MCF 10A (cell line): ENCODE results near the gene VRK3. TPM values are rescaled to one million over a fixed set of nuclear protein-coding genes. Genes with fewer than 3 reads are reported as not detected.
A peak's percentile ranks its signal among the peaks of the same experiment; 100 is the strongest.
"Not testable (repeated sequence)": the region's sequence is repeated elsewhere in the genome, so short reads cannot be mapped to it uniquely, and the experiment has no call there.

Experiments used
- Bru-seq: library from RNA; stranded (reverse); fragments of 400-500 nt; gene quantifications from one replicate; lab custom pipeline; 2021; lab: Mats Ljungman, UMichigan
- BruChase-seq, 2 experiments: library from RNA; stranded (reverse); fragments of 400-500 nt; gene quantifications; one replicate each; lab custom pipeline; 2021; lab: Mats Ljungman, UMichigan
- BruUV-seq: library from RNA; stranded (reverse); fragments of 400-500 nt; replicated peaks from 2 replicates; lab custom pipeline; 2021; lab: Mats Ljungman, UMichigan
- CTCF ChIA-PET: fragments of 300-600 bp; sonication (Branson Sonifier 250); formaldehyde crosslinking; extraction: SDS; loops from one replicate; lab custom pipeline; 2021; ENCODE audit warnings: antibody characterized with exemption, inconsistent platforms; lab: Yijun Ruan, JAX
- POLR2A ChIA-PET: fragments of 300-600, 350-650 bp; sonication (Branson Sonifier 250); formaldehyde crosslinking; extraction: SDS; loops from one replicate; lab custom pipeline; 2020; ENCODE audit warnings: antibody characterized with exemption, inconsistent platforms; lab: Yijun Ruan, JAX
- DNase-seq: peaks from one replicate; pipeline ENCODE4 v3.0.0-alpha.2; 2018; ENCODE audit not compliant: unreplicated experiment
- H3K27ac Mint-ChIP-seq: one replicate; pipeline ENCODE4 v1.8.0; 2022; ENCODE audit warnings: mild to moderate bottlenecking, low read depth, mixed read lengths; ENCODE audit not compliant: unreplicated experiment
- H3K27me3 Mint-ChIP-seq: one replicate; pipeline ENCODE4 v1.8.0; 2022; ENCODE audit warnings: mixed read lengths; ENCODE audit not compliant: insufficient read depth, unreplicated experiment
- H3K36me3 Mint-ChIP-seq: one replicate; pipeline ENCODE4 v1.8.0; 2022; ENCODE audit warnings: mild to moderate bottlenecking, moderate library complexity, mixed read lengths; ENCODE audit not compliant: insufficient read depth, unreplicated experiment
- H3K4me1 Mint-ChIP-seq: one replicate; pipeline ENCODE4 v1.8.0; 2022; ENCODE audit warnings: mixed read lengths; ENCODE audit not compliant: insufficient read depth, unreplicated experiment
- H3K4me3 Mint-ChIP-seq: one replicate; pipeline ENCODE4 v1.8.0; 2022; ENCODE audit warnings: mild to moderate bottlenecking, moderate library complexity, mixed read lengths; ENCODE audit not compliant: unreplicated experiment
- H3K9me3 Mint-ChIP-seq: one replicate; pipeline ENCODE4 v1.8.0; 2022; ENCODE audit warnings: mixed read lengths; ENCODE audit not compliant: unreplicated experiment
- CTCF ChIP-seq: fragments of 200-600 bp; IDR thresholded peaks from one replicate; pipeline ENCODE4 v1.8.0; 2022; ENCODE audit warnings: antibody characterized with exemption, mild to moderate bottlenecking; ENCODE audit not compliant: unreplicated experiment
- intact Hi-C: fragments of 100-400 bp; cut with micrococcal nuclease; formaldehyde crosslinking; loops from 2 replicates; pipeline ENCODE4 v1.14.1; 2022
- long read RNA-seq: library from polyadenylated mRNA; stranded (forward); transcript quantifications from one replicate; pipeline ENCODE4 v2.0.0, GENCODE V29; 2022
- total RNA-seq: library from RNA; stranded (reverse); gene quantifications from 2 replicates; pipeline ENCODE4 v1.2.3, GENCODE V29; 2022

VRK3 gene
- 24.7 and 32.8 TPM in 2 replicates for total RNA-seq
- Bru-seq, nascent RNA = percentile 60 among the genes with signal in this experiment
- percentile 61 among the genes with signal in this experiment for BruChase-seq, experiment 1, labeled RNA remaining after a 6-hour chase
- percentile 61 among the genes with signal in this experiment for BruChase-seq, experiment 2, labeled RNA remaining after a 2-hour chase
- long read RNA-seq, transcript VRK3-217 (15 exons, 2,126 nt) = major isoform, 19 of 55 reads
- long read RNA-seq, partial matches to known transcripts = 18 of 55 reads
- long read RNA-seq, other reads (novel, unspliced or antisense) = 11 of 55 reads

GRCh38 chr19:50025022-50025793 lies at the start of gene VRK3:
Gene VRK3, minus strand, starts transcription at chr19:50025372. Its CDS starts 9,210 bp downstream, at chr19:50016162.
- Mint-ChIP-seq H3K9me3 (no peaks in the 10 kb centered on the region), H3K27me3 (no peaks in the 10 kb centered on the region), H3K36me3 (peaks cover 18% of the 10 kb centered on the region)

GRCh38 chr19:50068382-50068781 lies 43.2 kb upstream of the VRK3 start:
- H3K4me1 Mint-ChIP-seq, BruUV-seq, intact Hi-C loops, H3K36me3 Mint-ChIP-seq, H3K4me3 Mint-ChIP-seq, DNase-seq, POLR2A ChIA-PET, H3K27ac Mint-ChIP-seq, H3K27me3 Mint-ChIP-seq: not testable (repeated sequence)
- CTCF ChIA-PET = interaction anchor here (0.6 kb wide), 1 partner anchor 1026 kb away, joined by 4 read pairs; no protein-coding TSS in a partner anchor
- peaks cover 22% of the 10 kb centered on the region for H3K9me3 Mint-ChIP-seq

More at GRCh38 chr19:50025022-50025793, at the start of gene VRK3:
- Mint-ChIP-seq H3K4me1 (peaks cover 11% of the 10 kb centered on the region), H3K27ac (peak within 1 kb of the TSS; percentile 100), H3K4me3 (peak within 1 kb of the TSS; percentile 94)
- DNase-seq = peak; percentile 100
- intact Hi-C loops = loop anchor here (2.0 kb wide), 1 partner anchor 88 kb away; no protein-coding TSS in a partner anchor
- BruUV-seq = TSS peak; percentile 75
- ChIA-PET POLR2A (interaction anchor here (0.6 to 3.4 kb wide), 11 partner anchors 12 to 175 kb away, joined by 3 to 19 read pairs (median 5); partner anchors contain the start of genes AKT1S1, ATF5, NUP62 and PTOV1), CTCF (interaction anchor here (0.6 to 1.4 kb wide), 4 partner anchors 41 to 207 kb away, joined by 3 to 4 read pairs (median 4); no protein-coding TSS in a partner anchor)
- TF ChIP-seq CTCF = peak; percentile 15

DNA sequence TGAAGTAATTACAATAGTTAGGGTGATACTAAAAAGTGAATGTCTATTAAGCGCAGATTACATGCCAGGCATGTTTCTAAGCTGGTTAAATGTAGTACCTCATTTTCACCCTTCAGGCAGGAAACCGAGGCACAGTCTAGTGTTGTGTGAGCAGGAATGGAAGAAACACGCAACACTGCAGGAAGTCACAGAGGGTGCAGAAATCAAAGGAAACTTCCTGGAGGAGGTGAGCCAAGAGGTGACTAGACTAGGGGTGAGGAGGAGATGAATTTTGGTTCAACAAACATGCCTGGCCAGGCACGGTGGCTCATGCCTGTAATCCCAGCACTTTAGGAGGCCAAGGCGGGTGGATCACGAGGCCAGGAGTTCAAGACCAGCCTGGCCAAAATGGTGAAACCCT lies 42.4 kb upstream of the VRK3 start:
- CTCF ChIA-PET = no interaction called here
- POLR2A ChIA-PET = interaction anchor here (0.6 kb wide), 1 partner anchor 76 kb away, joined by 3 read pairs; no protein-coding TSS in a partner anchor
- Mint-ChIP-seq H3K4me1 (no peaks in the 10 kb centered on the region), H3K36me3 (no peaks in the 10 kb centered on the region), H3K9me3 (peaks cover 22% of the 10 kb centered on the region), H3K4me3 (no peak overlapping the region), H3K27ac (no peak overlapping the region), H3K27me3 (no peaks in the 10 kb centered on the region)
- no TSS peak for BruUV-seq
- intact Hi-C loops = no loop called here
- no peak for TF ChIP-seq CTCF
- DNase-seq = no peak

DNA sequence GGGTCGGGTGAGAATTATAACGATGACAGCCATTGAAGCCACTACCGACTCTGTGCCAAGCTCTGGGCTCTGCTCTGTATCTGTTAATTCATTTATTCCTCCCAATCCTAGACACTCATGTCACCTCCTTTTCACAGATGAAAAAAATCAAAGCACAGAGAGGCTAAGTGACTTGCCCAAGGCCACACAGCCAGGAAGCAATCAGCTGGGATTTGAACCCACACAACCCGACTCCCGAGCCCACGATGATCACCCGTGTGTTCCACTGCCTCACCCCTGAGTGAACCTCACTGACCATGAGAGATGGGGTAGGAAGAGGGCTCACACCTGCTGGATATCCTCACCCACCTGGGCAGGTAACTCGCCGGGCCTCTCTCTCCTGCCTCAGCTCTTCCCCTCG lies 40.8 kb upstream of the VRK3 start:
- H3K36me3 Mint-ChIP-seq = no peaks in the 10 kb centered on the region
- POLR2A ChIA-PET = no interaction called here
- no peak overlapping the region for H3K4me3 Mint-ChIP-seq
- CTCF ChIA-PET = no interaction called here
- H3K27me3 Mint-ChIP-seq = no peaks in the 10 kb centered on the region
- no peak for DNase-seq
- BruUV-seq = no TSS peak
- no peak overlapping the region for H3K27ac Mint-ChIP-seq
- intact Hi-C loops = no loop called here
- peaks cover 15% of the 10 kb centered on the region for H3K9me3 Mint-ChIP-seq
- TF ChIP-seq CTCF = no peak
- no peaks in the 10 kb centered on the region for H3K4me1 Mint-ChIP-seq
